Activated T-helper 2 cell treated with anti-CD3 and anti-CD28 coated beads, Interferon-gamma antibody, Interleukin-2, Interleukin-4, amounts not matched to agents 10 μg/mL and 5 μg/mL and 100 μg/mL, durations not matched to agents 14 hours and 24 hours and 36 hours (primary cell): ENCODE data around the gene AP1S3. TPM values are rescaled to one million over a fixed set of nuclear protein-coding genes. Genes with fewer than 3 reads are reported as not detected.
"Not testable (repeated sequence)": the region's sequence is repeated elsewhere in the genome, so short reads cannot be mapped to it uniquely, and the experiment has no call there.

Experiments
- DNase-seq: peaks from one replicate; pipeline ENCODE4 v3.0.0; 2021; ENCODE audit warnings: low spot score
- H3K27ac Mint-ChIP-seq: one replicate; pipeline ENCODE4 v1.8.0; 2021; ENCODE audit warnings: mixed read lengths
- H3K27me3 Mint-ChIP-seq: one replicate; pipeline ENCODE4 v1.8.0; 2021; ENCODE audit warnings: low read depth, mixed read lengths
- H3K36me3 Mint-ChIP-seq: one replicate; pipeline ENCODE4 v1.8.0; 2021; ENCODE audit warnings: low read depth, mixed read lengths
- H3K4me1 Mint-ChIP-seq: one replicate; pipeline ENCODE4 v1.8.0; 2021; ENCODE audit warnings: low read depth, mixed read lengths
- H3K4me3 Mint-ChIP-seq: one replicate; pipeline ENCODE4 v1.8.0; 2021; ENCODE audit warnings: low read depth, mild to moderate bottlenecking, moderate library complexity, mixed read lengths
- H3K9me3 Mint-ChIP-seq: one replicate; pipeline ENCODE4 v1.8.0; 2021; ENCODE audit warnings: mixed read lengths
- intact Hi-C: fragments of 100-400 bp; cut with micrococcal nuclease; formaldehyde crosslinking; loops from one replicate; pipeline ENCODE4 v1.15.1; 2023
- total RNA-seq: library from RNA; stranded (reverse); gene quantifications from 2 replicates; pipeline ENCODE4 v1.2.3, GENCODE V29; 2022

AP1S3 gene
- total RNA-seq, 1 donor from 2014 or later: 13.9 TPM

DNA sequence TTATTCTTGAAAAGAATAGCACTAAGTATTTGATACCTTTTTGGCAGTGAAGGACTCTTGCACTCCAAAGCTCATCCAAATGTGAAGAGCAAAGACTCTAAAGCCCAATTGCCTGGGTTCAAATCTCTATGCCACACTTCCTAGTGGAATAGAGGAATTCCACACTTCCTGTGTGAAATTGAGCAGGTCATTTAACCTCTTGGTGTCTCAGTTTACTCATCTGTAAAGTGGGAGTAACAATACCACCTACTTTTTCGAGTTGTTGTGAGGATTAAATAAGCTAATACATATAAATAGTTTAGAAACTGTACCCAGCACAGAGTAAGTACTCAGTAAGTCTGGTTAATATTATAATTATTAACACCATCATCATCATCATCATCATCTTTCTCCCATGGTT lies 72.6 kb downstream of the AP1S3 start:
- H3K4me3 Mint-ChIP-seq: no peak overlapping the region
- no peaks in the 10 kb centered on the region for H3K27me3 Mint-ChIP-seq
- H3K27ac Mint-ChIP-seq: no peak overlapping the region
- intact Hi-C loops: loop anchor here (5.0 kb wide), 2 partner anchors 33 to 263 kb away; no protein-coding TSS in a partner anchor
- peaks cover 11% of the 10 kb centered on the region for H3K36me3 Mint-ChIP-seq
- no peak for DNase-seq
- peaks cover 4% of the 10 kb centered on the region for H3K9me3 Mint-ChIP-seq
- H3K4me1 Mint-ChIP-seq: peaks cover 44% of the 10 kb centered on the region

DNA sequence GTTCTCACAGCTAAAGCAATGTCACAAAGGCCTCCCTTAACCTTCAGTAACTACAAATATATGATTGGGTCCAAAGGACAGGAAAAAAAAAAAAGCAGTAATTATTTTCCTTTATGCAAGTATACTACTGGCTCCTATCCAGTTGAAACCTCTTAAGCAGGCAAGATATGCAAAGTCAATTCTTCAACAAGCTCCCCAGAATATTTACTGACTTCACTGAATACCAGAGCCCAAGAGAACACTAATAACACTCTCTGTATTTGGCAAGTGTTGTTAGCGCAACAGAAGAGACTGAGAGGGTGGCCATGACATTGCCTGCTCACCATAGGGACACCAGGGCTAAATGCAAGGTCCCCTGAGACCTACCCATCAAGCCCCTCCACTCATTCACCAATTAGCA lies 74.5 kb downstream of the AP1S3 start:
- Mint-ChIP-seq H3K27me3 (no peaks in the 10 kb centered on the region), H3K27ac (peak overlapping the region; percentile 48), H3K4me1 (peaks cover 43% of the 10 kb centered on the region), H3K36me3 (peaks cover 11% of the 10 kb centered on the region), H3K4me3 (no peak overlapping the region), H3K9me3 (peaks cover 4% of the 10 kb centered on the region)
- no peak for DNase-seq
- intact Hi-C loops: loop anchor here (5.0 kb wide), 2 partner anchors 34 to 264 kb away; no protein-coding TSS in a partner anchor

DNA sequence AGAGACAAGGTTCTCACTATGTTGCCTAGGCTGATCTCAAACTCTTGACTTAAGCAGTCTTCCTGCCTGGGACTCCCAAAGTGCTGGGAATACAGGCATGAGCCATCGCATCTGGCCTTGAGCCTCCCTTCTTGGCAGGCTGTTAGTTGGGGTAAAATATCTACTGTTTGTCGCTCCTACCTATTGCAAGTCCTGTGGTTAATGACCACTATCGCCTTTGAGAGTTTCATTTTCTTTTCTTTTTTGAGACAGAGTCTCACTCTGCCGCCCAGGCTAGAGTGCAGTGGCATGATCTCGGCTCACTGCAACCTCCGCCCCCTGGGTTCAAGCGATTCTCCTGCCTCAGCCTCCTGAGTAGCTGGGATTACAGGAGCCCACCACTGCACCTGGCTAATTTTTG lies 75.6 kb downstream of the AP1S3 start:
- not testable (repeated sequence) for DNase-seq, H3K9me3 Mint-ChIP-seq, H3K36me3 Mint-ChIP-seq, H3K27me3 Mint-ChIP-seq
- peaks cover 40% of the 10 kb centered on the region for H3K4me1 Mint-ChIP-seq
- H3K4me3 Mint-ChIP-seq: peak overlapping the region; percentile 26
- H3K27ac Mint-ChIP-seq: peak overlapping the region; percentile 92
- intact Hi-C loops: loop anchor here (1.0 to 5.0 kb wide), 5 partner anchors 36 to 266 kb away; partner anchors contain the start of genes AP1S3 and MRPL44

DNA sequence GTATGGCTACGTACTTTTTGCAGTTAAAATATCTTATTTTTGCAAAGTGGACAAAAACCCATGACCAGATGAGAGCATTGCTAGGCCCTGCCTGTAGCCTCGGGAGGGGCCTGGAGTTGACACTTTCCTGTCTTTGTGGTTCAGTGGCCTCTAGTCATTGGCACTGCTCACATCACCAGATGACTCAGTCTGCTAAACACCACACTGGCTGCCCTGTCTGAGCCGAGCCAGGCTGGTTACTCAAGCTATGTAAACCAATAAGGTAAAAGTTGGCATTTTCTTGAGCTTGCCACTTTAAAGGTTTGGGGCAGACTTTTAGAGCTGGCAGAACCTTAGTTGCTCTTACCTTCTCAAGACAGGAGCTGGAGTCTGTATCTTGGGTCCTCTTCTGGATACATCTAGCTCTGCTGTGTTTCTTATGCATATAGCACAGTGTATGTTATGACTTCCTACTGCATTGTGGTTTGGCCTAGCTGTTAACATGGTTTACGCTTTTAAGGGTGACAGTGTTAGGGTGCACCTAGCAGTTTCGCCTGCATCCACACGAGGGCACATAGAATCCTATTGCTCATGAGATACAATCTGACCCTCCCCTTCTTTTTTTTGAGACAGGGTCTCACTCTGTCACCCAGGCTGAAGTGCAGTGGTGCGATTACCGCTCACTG lies 76.4 kb downstream of the AP1S3 start:
- DNase-seq: peak; percentile 68
- H3K27me3 Mint-ChIP-seq: no peaks in the 10 kb centered on the region
- H3K36me3 Mint-ChIP-seq: peaks cover 3% of the 10 kb centered on the region
- H3K27ac Mint-ChIP-seq: peak overlapping the region; percentile 92
- H3K4me3 Mint-ChIP-seq: peak overlapping the region; percentile 61
- H3K9me3 Mint-ChIP-seq: no peaks in the 10 kb centered on the region
- peaks cover 40% of the 10 kb centered on the region for H3K4me1 Mint-ChIP-seq
- intact Hi-C loops: loop anchor here (1.0 to 5.0 kb wide), 5 partner anchors 36 to 266 kb away; partner anchors contain the start of genes AP1S3 and MRPL44

DNA sequence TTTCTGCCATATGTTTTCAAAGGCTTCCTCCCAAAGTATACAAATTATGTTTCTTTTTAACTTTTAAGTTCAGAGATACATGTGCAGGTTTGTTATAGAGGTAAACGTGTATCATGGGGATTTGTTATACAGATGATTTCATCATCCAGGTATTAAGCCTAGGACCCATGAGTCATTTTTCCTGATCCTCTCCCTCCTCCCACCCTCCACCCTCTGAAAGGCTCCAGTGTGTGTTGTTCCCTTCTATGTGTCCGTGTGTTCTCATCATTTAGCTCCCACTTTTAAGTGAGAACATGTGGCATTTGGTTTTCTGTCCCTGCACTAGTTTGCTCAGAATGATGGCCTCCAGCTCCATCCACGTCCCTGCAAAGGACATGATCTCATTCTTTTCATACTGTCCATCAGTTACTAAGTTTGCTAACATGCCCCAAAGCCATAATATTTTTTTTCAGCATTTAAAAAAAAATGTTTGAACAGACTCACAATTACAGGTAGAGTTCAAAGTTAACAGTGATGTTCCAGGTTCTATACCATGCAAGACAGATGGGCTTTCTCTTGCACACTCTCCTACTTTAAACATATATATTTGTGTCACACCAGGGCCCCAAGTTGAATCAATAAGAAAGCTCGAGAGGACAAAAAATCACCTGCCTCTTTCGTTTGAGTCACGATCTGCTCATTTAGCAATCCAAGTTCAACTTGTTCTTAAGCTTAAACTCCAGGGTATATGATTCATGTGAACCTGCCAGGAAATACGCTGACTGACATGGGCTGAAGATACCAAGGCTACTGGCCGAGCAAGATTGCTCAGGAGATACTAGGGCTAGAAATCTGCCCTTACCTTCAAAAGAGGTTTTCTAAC lies 77.6 kb downstream of the AP1S3 start:
- Mint-ChIP-seq H3K4me3 (peak overlapping the region; percentile 3), H3K4me1 (peaks cover 40% of the 10 kb centered on the region), H3K9me3 (no peaks in the 10 kb centered on the region), H3K36me3 (peaks cover 3% of the 10 kb centered on the region), H3K27me3 (no peaks in the 10 kb centered on the region), H3K27ac (peak overlapping the region; percentile 92)
- DNase-seq: no peak
- intact Hi-C loops: loop anchor here (1.0 to 5.0 kb wide), 4 partner anchors 38 to 268 kb away; no protein-coding TSS in a partner anchor

DNA sequence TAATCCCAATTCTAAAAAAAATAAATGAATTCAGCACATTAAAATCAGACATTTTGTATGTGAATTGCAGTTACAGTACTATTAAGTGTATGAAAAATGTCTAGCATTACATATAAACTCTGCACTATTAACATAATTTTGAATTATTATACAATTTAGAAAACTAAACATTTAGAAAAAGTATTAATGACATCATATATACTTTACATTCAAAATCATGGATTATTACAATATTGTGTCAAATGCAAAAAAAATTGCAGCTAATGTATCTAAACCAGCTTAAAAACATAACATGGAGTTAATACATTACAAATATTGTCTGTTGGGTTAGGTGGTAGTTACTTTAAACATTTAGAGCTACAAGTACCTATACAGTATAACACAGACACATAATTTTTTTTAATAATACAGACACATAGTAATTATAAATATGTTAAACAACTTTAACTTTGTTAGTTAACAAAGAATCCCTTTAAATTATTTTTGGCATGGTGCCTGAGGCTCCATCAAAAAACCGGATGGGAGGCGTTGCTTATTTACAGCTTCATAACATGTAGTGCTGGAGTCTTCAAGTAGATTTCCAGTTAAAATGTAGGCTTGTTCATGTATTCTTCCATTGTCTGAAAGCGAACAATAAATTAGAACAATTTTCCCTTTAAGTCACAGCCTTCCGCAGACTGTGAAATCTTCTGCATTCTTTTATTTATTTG lies 79.1 kb downstream of the AP1S3 start:
- intact Hi-C loops: no loop called here
- Mint-ChIP-seq H3K4me1 (peaks cover 38% of the 10 kb centered on the region), H3K4me3 (no peak overlapping the region)

DNA sequence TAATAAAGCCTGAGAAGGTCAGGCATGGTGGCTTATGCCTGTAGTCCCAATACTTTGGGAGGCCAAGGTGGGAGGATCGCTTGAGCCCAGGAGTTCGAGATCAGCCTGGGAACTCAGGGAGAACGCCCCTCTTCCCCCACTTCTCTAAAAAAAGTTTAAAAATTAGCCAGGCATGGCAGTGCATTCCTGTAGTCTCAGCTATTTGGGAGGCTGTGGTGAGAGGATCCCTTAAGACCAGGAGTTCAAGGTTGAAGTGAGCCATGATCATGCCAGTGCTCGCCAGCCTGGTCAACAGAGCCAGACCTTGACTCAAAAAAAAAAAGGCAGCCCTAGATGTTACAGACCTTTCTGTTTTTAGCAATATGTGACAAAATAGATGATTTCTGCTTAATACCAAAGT lies 83.4 kb downstream of the AP1S3 start:
- no peak for DNase-seq
- Mint-ChIP-seq H3K36me3 (no peaks in the 10 kb centered on the region), H3K4me1 (peaks cover 1% of the 10 kb centered on the region), H3K27ac (no peak overlapping the region), H3K9me3 (no peaks in the 10 kb centered on the region), H3K27me3 (peaks cover 5% of the 10 kb centered on the region), H3K4me3 (no peak overlapping the region)
- intact Hi-C loops: no loop called here

More for the DNA sequence above, 79.1 kb downstream of the AP1S3 start:
- Mint-ChIP-seq H3K27me3 (no peaks in the 10 kb centered on the region), H3K27ac (no peak overlapping the region), H3K9me3 (no peaks in the 10 kb centered on the region), H3K36me3 (peaks cover 3% of the 10 kb centered on the region)
- DNase-seq: no peak

DNA sequence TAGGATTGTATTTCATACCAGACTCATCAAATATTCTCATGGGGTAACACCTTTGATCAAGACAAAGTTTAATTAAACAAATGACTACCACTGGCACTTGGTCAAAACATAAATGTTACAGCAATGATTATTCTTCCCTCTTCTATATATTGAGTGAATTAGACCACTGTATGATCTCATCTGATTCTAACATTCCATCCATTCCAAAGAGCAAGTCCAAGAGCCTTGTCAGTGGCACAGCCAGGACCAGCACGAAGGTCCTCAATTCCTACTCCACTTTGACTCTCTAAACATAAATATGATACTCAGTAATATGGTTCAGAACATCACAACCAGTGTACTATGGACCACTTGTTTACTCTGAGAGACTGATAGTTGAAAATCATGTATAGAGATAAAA lies 86.4 kb downstream of the AP1S3 start:
- Mint-ChIP-seq H3K27me3 (peaks cover 11% of the 10 kb centered on the region), H3K9me3 (no peaks in the 10 kb centered on the region), H3K36me3 (no peaks in the 10 kb centered on the region), H3K4me3 (no peak overlapping the region), H3K4me1 (no peaks in the 10 kb centered on the region), H3K27ac (no peak overlapping the region)
- intact Hi-C loops: no loop called here
- DNase-seq: no peak

DNA sequence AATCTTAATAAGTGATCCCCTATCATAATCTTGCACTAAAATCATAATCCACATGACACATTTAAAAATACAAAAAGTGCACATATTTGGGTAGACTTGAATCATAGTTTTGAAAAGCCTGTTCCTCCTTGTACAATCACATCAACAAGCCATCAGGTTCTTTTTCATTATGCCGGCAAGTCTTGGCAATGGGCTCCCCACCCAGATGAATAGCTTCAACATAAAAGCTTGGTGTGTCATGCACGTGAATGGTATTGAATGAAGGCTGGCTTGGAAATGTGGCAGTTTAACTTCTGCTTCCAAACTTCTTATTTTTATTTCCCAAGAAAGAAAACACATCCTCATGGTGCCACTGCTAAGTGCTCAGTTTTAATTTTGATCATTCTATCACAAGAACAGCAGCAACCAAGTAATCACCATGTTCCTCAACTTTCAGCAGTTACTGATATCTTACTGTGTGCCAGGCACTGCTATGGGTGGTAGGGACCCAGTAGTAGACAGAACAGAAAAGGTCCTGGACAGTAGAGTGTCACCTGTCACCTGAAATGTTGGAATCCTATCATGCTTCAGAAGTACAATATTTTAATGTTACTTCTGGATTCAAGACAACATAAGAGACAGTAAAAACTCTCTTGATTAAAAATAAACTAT lies 89.9 kb downstream of the AP1S3 start:
- no peaks in the 10 kb centered on the region for H3K36me3 Mint-ChIP-seq
- no peak overlapping the region for H3K27ac Mint-ChIP-seq
- H3K9me3 Mint-ChIP-seq: no peaks in the 10 kb centered on the region
- no peak for DNase-seq
- no peaks in the 10 kb centered on the region for H3K4me1 Mint-ChIP-seq
- no peak overlapping the region for H3K4me3 Mint-ChIP-seq
- H3K27me3 Mint-ChIP-seq: peaks cover 17% of the 10 kb centered on the region
- intact Hi-C loops: no loop called here

DNA sequence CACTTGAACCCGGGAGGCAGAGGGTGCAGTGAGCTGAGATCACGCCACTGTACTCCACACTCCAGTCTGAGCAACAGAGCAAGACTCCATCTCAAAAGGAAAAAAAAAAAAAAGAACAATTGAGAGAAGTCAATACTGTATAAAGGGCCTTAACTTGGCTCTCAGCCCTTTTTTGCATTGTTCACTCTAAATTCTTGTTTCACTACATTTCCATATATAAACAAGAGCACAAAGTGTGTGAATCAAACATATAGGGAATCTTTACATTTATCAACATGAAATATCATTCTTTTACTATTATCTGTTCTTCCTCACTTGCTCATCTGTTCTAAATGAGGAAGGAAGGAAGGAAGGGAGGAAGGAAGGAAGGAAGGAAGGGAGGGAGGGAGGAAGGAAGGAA lies 90.8 kb downstream of the AP1S3 start:
- no peaks in the 10 kb centered on the region for H3K4me1 Mint-ChIP-seq
- H3K4me3 Mint-ChIP-seq: no peak overlapping the region
- intact Hi-C loops: no loop called here
- H3K9me3 Mint-ChIP-seq: no peaks in the 10 kb centered on the region
- H3K27me3 Mint-ChIP-seq: peaks cover 18% of the 10 kb centered on the region
- DNase-seq: no peak
- H3K36me3 Mint-ChIP-seq: no peaks in the 10 kb centered on the region
- H3K27ac Mint-ChIP-seq: no peak overlapping the region

DNA sequence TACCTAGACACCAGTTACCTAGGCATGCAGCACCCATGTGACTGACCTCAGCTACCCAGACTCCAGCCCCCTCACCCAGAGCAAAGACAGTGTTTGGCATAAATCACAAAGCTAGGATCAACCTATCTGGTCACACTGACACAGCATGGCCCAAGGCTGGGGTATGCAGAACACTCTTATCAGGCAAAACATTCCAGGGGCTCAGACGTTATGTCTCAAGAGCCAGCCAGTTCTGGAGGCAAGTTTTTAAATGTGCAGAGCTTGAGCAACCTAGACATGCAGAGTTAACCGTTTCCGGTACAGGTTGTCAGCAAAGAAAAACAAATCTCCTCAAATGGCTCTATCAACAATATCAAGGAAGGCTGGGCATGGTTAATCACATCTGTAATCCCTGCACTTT lies 92.8 kb downstream of the AP1S3 start:
- no peaks in the 10 kb centered on the region for H3K4me1 Mint-ChIP-seq
- no peak overlapping the region for H3K27ac Mint-ChIP-seq
- intact Hi-C loops: no loop called here
- H3K27me3 Mint-ChIP-seq: peaks cover 16% of the 10 kb centered on the region
- no peak for DNase-seq
- H3K4me3 Mint-ChIP-seq: no peak overlapping the region
- H3K9me3 Mint-ChIP-seq: no peaks in the 10 kb centered on the region
- H3K36me3 Mint-ChIP-seq: no peaks in the 10 kb centered on the region

DNA sequence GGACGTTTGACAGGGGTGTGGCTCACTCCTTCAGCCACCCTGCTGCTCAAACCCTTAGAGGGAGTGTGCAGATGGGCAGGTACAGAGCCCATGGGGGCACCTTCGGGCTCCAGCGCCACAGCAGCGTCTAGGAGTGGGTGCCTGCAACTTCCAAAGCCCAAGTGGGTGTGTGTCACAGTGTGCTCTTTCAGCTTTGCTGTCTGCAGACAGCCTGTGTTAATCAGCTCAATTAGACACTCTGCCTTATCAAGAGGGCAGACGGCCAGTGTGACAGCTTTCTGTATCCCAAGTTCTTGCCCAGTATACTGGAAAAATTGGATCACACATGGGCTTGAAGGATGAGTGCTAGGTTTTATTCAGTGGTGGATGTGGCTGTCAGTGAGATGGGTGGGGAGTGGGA lies 96.7 kb downstream of the AP1S3 start:
- Mint-ChIP-seq H3K4me3 (no peak overlapping the region), H3K4me1 (no peaks in the 10 kb centered on the region), H3K27ac (no peak overlapping the region), H3K9me3 (no peaks in the 10 kb centered on the region), H3K36me3 (no peaks in the 10 kb centered on the region), H3K27me3 (peaks cover 14% of the 10 kb centered on the region)
- intact Hi-C loops: no loop called here
- DNase-seq: no peak
